GM23338 (cell line): ENCODE results near the gene GRIA3. TPM values are rescaled to one million over a fixed set of nuclear protein-coding genes. Genes with fewer than 3 reads are reported as not detected.

Source experiments
- ATAC-seq: fragments of 200-7000 bp; cut with Tn5 transposase; 3 replicates; pipeline ENCODE4 v1.9.1; 2020
- DNase-seq: peaks from one replicate; pipeline ENCODE4 v3.0.0-alpha.2; 2015; ENCODE audit warnings: low spot score
- H2AFZ ChIP-seq: fragments of 200-600 bp; sonication (generic); 2 replicates; pipeline ENCODE4 v1.8.0; 2016; ENCODE audit warnings: antibody characterized with exemption, mild to moderate bottlenecking, moderate library complexity
- H3F3A ChIP-seq: fragments of 200-600 bp; sonication (generic); replicated peaks from 2 replicates; pipeline ENCODE4 v1.8.0; 2017; ENCODE audit warnings: antibody characterized with exemption, mixed run types, low read depth
- H3K27ac ChIP-seq: fragments of 200-600 bp; sonication (generic); 2 replicates; pipeline ENCODE4 v1.6.1; 2016; ENCODE audit warnings: low read depth
- H3K27me3 ChIP-seq: fragments of 200-600 bp; sonication (generic); 2 replicates; pipeline ENCODE4 v1.8.0; 2016; ENCODE audit warnings: mild to moderate bottlenecking, mixed run types, moderate library complexity; ENCODE audit not compliant: insufficient read depth
- H3K36me3 ChIP-seq: fragments of 200-600 bp; sonication (generic); 2 replicates; pipeline ENCODE4 v1.8.0; 2016; ENCODE audit warnings: mild to moderate bottlenecking; ENCODE audit not compliant: insufficient read depth
- H3K4me1 ChIP-seq: fragments of 200-600 bp; sonication (generic); 2 replicates; pipeline ENCODE4 v1.8.0; 2016; ENCODE audit warnings: mild to moderate bottlenecking, moderate library complexity; ENCODE audit not compliant: insufficient read depth
- H3K4me2 ChIP-seq: fragments of 200-600 bp; sonication (generic); 2 replicates; pipeline ENCODE4 v1.7.1; 2017; ENCODE audit warnings: mixed run types
- H3K4me3 ChIP-seq: fragments of 200-600 bp; sonication (generic); 2 replicates; pipeline ENCODE4 v1.6.1; 2016; ENCODE audit warnings: mixed run types
- H3K79me2 ChIP-seq: fragments of 200-600 bp; sonication (generic); replicated peaks from 2 replicates; pipeline ENCODE4 v1.8.0; 2017; ENCODE audit warnings: mild to moderate bottlenecking; ENCODE audit not compliant: insufficient read depth
- H3K9me2 ChIP-seq: fragments of 200-600 bp; sonication (generic); 2 replicates; pipeline ENCODE4 v1.8.0; 2017; ENCODE audit not compliant: insufficient read depth
- H4K20me1 ChIP-seq: fragments of 200-600 bp; sonication (generic); replicated peaks from 2 replicates; pipeline ENCODE4 v1.8.0; 2017; ENCODE audit warnings: mild to moderate bottlenecking; ENCODE audit not compliant: insufficient read depth
- H3K27ac Mint-ChIP-seq: 2 replicates; pipeline ENCODE4 v1.8.0; 2020; ENCODE audit warnings: inconsistent platforms, mild to moderate bottlenecking, moderate library complexity, mixed read lengths
- H3K27me3 Mint-ChIP-seq: 3 replicates; pipeline ENCODE4 v1.8.0; 2022; ENCODE audit warnings: low read depth, mild to moderate bottlenecking, moderate library complexity, mixed read lengths, inconsistent platforms; ENCODE audit not compliant: insufficient read depth, poor library complexity
- H3K36me3 Mint-ChIP-seq: 3 replicates; pipeline ENCODE4 v1.8.0; 2021; ENCODE audit warnings: low read depth, mild to moderate bottlenecking, inconsistent platforms, moderate library complexity, mixed read lengths
- H3K4me1 Mint-ChIP-seq: 3 replicates; pipeline ENCODE4 v1.8.0; 2020; ENCODE audit warnings: mild to moderate bottlenecking, inconsistent platforms, mixed read lengths
- H3K4me3 Mint-ChIP-seq: 3 replicates; pipeline ENCODE4 v1.8.0; 2021; ENCODE audit warnings: moderate library complexity, mild to moderate bottlenecking, inconsistent platforms, mixed read lengths
- H3K9me3 Mint-ChIP-seq: 3 replicates; pipeline ENCODE4 v1.8.0; 2020; ENCODE audit warnings: moderate library complexity, mild to moderate bottlenecking, inconsistent platforms, mixed read lengths
- EZH2 ChIP-seq: fragments of 200-600 bp; sonication (generic); IDR thresholded peaks from one replicate; pipeline ENCODE4 v1.8.0; 2017; ENCODE audit warnings: antibody characterized with exemption, mild to moderate bottlenecking, low read depth; ENCODE audit not compliant: unreplicated experiment
- EZH2phosphoT487 ChIP-seq: fragments of 200-600 bp; sonication (generic); IDR thresholded peaks from one replicate; pipeline ENCODE4 v1.8.1; 2018; ENCODE audit warnings: antibody characterized with exemption; ENCODE audit not compliant: unreplicated experiment
- POLR2AphosphoS5 ChIP-seq: IDR thresholded peaks from 2 replicates; pipeline ENCODE4 v1.6.1; 2016; ENCODE audit warnings: antibody characterized with exemption, low read depth
- REST ChIP-seq: IDR thresholded peaks from one replicate; pipeline ENCODE4 v1.6.1; 2018; ENCODE audit warnings: antibody characterized with exemption; ENCODE audit not compliant: unreplicated experiment
- STAT1 ChIP-seq: IDR thresholded peaks from one replicate; pipeline ENCODE4 v1.6.1; 2016; ENCODE audit warnings: antibody characterized with exemption; ENCODE audit not compliant: unreplicated experiment
- ZNF114 ChIP-seq: fragments of 250-450 bp; sonication (Bioruptor Pico); IDR thresholded peaks from 2 replicates; pipeline ENCODE4 v1.5.0; 2020; ENCODE audit warnings: mild to moderate bottlenecking, moderate library complexity
- ZNF331 ChIP-seq: fragments of 250-450 bp; sonication (Bioruptor Pico); IDR thresholded peaks from 2 replicates; pipeline ENCODE4 v1.5.0; 2020; ENCODE audit warnings: low read depth, mild to moderate bottlenecking, moderate library complexity
- polyA plus RNA-seq: library from polyadenylated mRNA; unstranded; fragments of >200 nt; fragmentation: Nextera tagmentation; extraction: Ambion mirVana; gene quantifications from 2 replicates; pipeline ENCODE4 v1.2.1, GENCODE V29; 2016
- total RNA-seq: library from RNA; depleted of rRNA; stranded (reverse); fragments of >200 nt; shearing (Covaris generic); gene quantifications from 2 replicates; pipeline ENCODE4 v1.2.3, GENCODE V29; 2014
- TF ChIP-seq, protein P1 (sequence below), 2 experiments: fragments of 200-600 bp in 1 of 2; sonication (generic) in 1 of 2; conservative IDR thresholded peaks; 2 replicates each; pipeline versions ENCODE4 v1.5.1 to v1.6.1; 2016 to 2017; ENCODE audit warnings: antibody characterized with exemption in 2 of 2, low read depth in 2 of 2, mild to moderate bottlenecking in 2 of 2, moderate library complexity in 1 of 2
- TF ChIP-seq, protein P2 (sequence below): IDR thresholded peaks from 2 replicates; pipeline ENCODE4 v1.6.1; 2016; ENCODE audit warnings: antibody characterized with exemption

Gene GRIA3
- total and polyA plus RNA-seq, 2 experiments from 2014 or later: 2.7 to 5.6 TPM

DNA sequence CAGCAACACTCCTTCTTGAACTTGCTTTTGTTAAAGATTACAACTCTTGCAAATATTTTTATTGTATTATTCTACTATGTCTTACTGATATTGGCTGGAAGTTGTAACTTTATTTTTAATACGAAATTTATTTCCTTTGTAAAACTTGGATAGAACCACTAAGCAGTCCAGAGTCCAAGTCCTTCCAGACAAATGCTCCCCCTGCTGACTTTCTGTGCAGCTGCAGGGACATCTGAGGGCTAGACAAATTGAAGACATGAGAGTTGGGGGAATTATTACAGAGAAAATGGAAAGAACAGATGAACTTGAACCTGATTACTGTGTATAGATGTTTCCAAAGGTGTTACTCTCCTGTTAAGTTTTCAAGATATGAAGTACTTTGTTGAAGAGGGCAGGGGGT lies 238.8 kb downstream of the GRIA3 start:
- H3K79me2 ChIP-seq: no peaks in the 10 kb centered on the region
- Mint-ChIP-seq H3K36me3 (no peaks in the 10 kb centered on the region), H3K27ac (no peak overlapping the region), H3K4me1 (peaks cover 16% of the 10 kb centered on the region; the same call in 2 of the 3 replicates), H3K27me3 (no peaks in the 10 kb centered on the region), H3K9me3 (no peaks in the 10 kb centered on the region), H3K4me3 (no peak overlapping the region)
- H3K4me1 ChIP-seq: 0 out of 2 replicates have a peak, but pooled peaks cover 10% of the 10 kb centered on the region
- H2AFZ ChIP-seq: no peak overlapping the region
- no peak overlapping the region for H3K27ac ChIP-seq
- H3K4me2 ChIP-seq: no peak overlapping the region
- H3K36me3 ChIP-seq: no peaks in the 10 kb centered on the region
- ATAC-seq (no peak), DNase-seq (peak; percentile 28)
- TF ChIP-seq POLR2AphosphoS5 (no peak), EZH2 (no peak), EZH2phosphoT487 (no peak), STAT1 (no peak), REST (no peak), ZNF331 (CRISPR knock-in tag) (no peak)
- TF ChIP-seq, protein P1, sequence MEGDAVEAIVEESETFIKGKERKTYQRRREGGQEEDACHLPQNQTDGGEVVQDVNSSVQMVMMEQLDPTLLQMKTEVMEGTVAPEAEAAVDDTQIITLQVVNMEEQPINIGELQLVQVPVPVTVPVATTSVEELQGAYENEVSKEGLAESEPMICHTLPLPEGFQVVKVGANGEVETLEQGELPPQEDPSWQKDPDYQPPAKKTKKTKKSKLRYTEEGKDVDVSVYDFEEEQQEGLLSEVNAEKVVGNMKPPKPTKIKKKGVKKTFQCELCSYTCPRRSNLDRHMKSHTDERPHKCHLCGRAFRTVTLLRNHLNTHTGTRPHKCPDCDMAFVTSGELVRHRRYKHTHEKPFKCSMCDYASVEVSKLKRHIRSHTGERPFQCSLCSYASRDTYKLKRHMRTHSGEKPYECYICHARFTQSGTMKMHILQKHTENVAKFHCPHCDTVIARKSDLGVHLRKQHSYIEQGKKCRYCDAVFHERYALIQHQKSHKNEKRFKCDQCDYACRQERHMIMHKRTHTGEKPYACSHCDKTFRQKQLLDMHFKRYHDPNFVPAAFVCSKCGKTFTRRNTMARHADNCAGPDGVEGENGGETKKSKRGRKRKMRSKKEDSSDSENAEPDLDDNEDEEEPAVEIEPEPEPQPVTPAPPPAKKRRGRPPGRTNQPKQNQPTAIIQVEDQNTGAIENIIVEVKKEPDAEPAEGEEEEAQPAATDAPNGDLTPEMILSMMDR (conservative IDR thresholded peaks at IDR 0.05; ENCODE audit: low read depth in 2 of 2): peak; percentile 67 to 77
- TF ChIP-seq, protein P2, sequence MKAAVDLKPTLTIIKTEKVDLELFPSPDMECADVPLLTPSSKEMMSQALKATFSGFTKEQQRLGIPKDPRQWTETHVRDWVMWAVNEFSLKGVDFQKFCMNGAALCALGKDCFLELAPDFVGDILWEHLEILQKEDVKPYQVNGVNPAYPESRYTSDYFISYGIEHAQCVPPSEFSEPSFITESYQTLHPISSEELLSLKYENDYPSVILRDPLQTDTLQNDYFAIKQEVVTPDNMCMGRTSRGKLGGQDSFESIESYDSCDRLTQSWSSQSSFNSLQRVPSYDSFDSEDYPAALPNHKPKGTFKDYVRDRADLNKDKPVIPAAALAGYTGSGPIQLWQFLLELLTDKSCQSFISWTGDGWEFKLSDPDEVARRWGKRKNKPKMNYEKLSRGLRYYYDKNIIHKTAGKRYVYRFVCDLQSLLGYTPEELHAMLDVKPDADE: no peak
- no peaks in the 10 kb centered on the region for H3K9me2 ChIP-seq
- no peaks in the 10 kb centered on the region for H3K27me3 ChIP-seq
- H3F3A ChIP-seq: no peaks in the 10 kb centered on the region
- no peaks in the 10 kb centered on the region for H4K20me1 ChIP-seq
- H3K4me3 ChIP-seq: no peak overlapping the region

GRCh38 chrX:123424546-123424945 lies 240.5 kb downstream of the GRIA3 start:
- no peak overlapping the region for H3K4me2 ChIP-seq
- no peak for DNase-seq
- no peaks in the 10 kb centered on the region for H3K36me3 ChIP-seq
- no peaks in the 10 kb centered on the region for H3F3A ChIP-seq
- Mint-ChIP-seq H3K9me3 (no peaks in the 10 kb centered on the region), H3K27me3 (no peaks in the 10 kb centered on the region), H3K4me3 (no peak overlapping the region), H3K27ac (no peak overlapping the region), H3K4me1 (peaks cover 16% of the 10 kb centered on the region; the same call in 2 of the 3 replicates), H3K36me3 (no peaks in the 10 kb centered on the region)
- no peaks in the 10 kb centered on the region for H4K20me1 ChIP-seq
- no peaks in the 10 kb centered on the region for H3K9me2 ChIP-seq
- H3K4me1 ChIP-seq: 0 out of 2 replicates have a peak, but pooled peaks cover 10% of the 10 kb centered on the region
- no peak for ATAC-seq
- H2AFZ ChIP-seq: no peak overlapping the region
- no peaks in the 10 kb centered on the region for H3K79me2 ChIP-seq
- H3K27ac ChIP-seq: no peak overlapping the region
- no peak overlapping the region for H3K4me3 ChIP-seq
- no peaks in the 10 kb centered on the region for H3K27me3 ChIP-seq
- TF ChIP-seq POLR2AphosphoS5 (no peak), ZNF114 (CRISPR knock-in tag) (no peak)
- TF ChIP-seq, protein P1 (conservative IDR thresholded peaks at IDR 0.05; ENCODE audit: low read depth in 2 of 2): no peak
